Measurements from ENCODE around the gene ARHGAP42. TPM values are rescaled to one million over a fixed set of nuclear protein-coding genes. Genes with fewer than 3 reads are reported as not detected.

Gene ARHGAP42
- total and polyA plus RNA-seq, 2 of the 13 experiments (the other 11 are each of a cell fraction or from before 2014, with no cell fraction given): 2.5 to 4.3 TPM

GRCh38 chr11:100705447-100705846 is 18.4 kb downstream of the ARHGAP42 start:
- no peaks in the 10 kb centered on the region for H3K79me2 ChIP-seq (ENCODE audit: insufficient read depth, low read length)
- H2AFZ ChIP-seq (ENCODE audit: low read length): no peak overlapping the region
- ChIA-PET POLR2A (no interaction called here), CTCF (ENCODE audit: low intra/inter-chr PET ratio, low total read pairs) (no interaction called here)
- TF ChIP-seq MLLT10 (CRISPR knock-in tag; IDR thresholded peaks at IDR 0.05) (no peak), ZNF569 (CRISPR knock-in tag; IDR thresholded peaks at IDR 0.05; ENCODE audit: borderline replicate concordance) (no peak), MAFG (CRISPR knock-in tag; IDR thresholded peaks at IDR 0.05) (no peak), ARNT (IDR thresholded peaks at IDR 0.05) (no peak), GRHL1 (CRISPR knock-in tag; conservative IDR thresholded peaks at IDR 0.05) (no peak), ZHX1 (CRISPR knock-in tag; IDR thresholded peaks at IDR 0.05; ENCODE audit: low read depth) (no peak), FIP1L1 (IDR thresholded peaks at IDR 0.05; ENCODE audit: borderline replicate concordance, insufficient read depth, low read depth, low read length) (no peak), ZNF746 (CRISPR knock-in tag; IDR thresholded peaks at IDR 0.05) (no peak), ZNF138 (CRISPR knock-in tag; IDR thresholded peaks at IDR 0.05; ENCODE audit: low read depth) (no peak), ZBTB44 (CRISPR knock-in tag; IDR thresholded peaks at IDR 0.05) (no peak), CBX1 (IDR thresholded peaks at IDR 0.05; ENCODE audit: low read depth) (no peak), MXD1 (CRISPR knock-in tag; IDR thresholded peaks at IDR 0.05) (no peak), ZFP36L1 (CRISPR knock-in tag; IDR thresholded peaks at IDR 0.05) (no peak)
- no peaks in the 10 kb centered on the region for H3K27me3 ChIP-seq (ENCODE audit: control insufficient read depth in 1 of 2, insufficient read depth in 2 of 2, low read length in 2 of 2)
- BruUV-seq (replicated peaks): no TSS peak
- no peaks in the 10 kb centered on the region for H3K9me3 ChIP-seq (ENCODE audit: low read length)
- H3K36me3 ChIP-seq (replicated peaks in 1 of 2; ENCODE audit: control insufficient read depth in 1 of 2, insufficient read depth in 2 of 2, low read length in 2 of 2): no peaks in the 10 kb centered on the region
- H3K4me3 ChIP-seq (replicated peaks in 1 of 3; ENCODE audit: insufficient read depth in 1 of 3, low read depth in 2 of 3, low read length in 3 of 3): no peak overlapping the region
- intact Hi-C loops (cut with micrococcal nuclease; ENCODE audit: unreplicated experiment): no loop called here
- in situ Hi-C loops (cut with HindIII; ENCODE audit: extremely low pct_ligation_motif_present, low pct_unique_long_range_greater_than_20kb): no loop called here
- no peak overlapping the region for H3K27ac ChIP-seq (ENCODE audit: extremely low read length, insufficient read depth, low read length)
- H3K9ac ChIP-seq (ENCODE audit: insufficient read depth, low read depth, low read length): no peak overlapping the region
- 83% methylated on average over 2 of the region's 2 CpGs for WGBS (ENCODE audit: low lambda C conversion rate)
- FAIRE-seq (no peak), ATAC-seq (no peak), DNase-seq (ENCODE audit: low spot score) (no peak)
- no peaks in the 10 kb centered on the region for H4K20me1 ChIP-seq (ENCODE audit: insufficient read depth, low read length)
- H3K4me1 ChIP-seq (ENCODE audit: insufficient read depth, low read length): no peaks in the 10 kb centered on the region
- H3K4me2 ChIP-seq (ENCODE audit: low read depth, low read length): no peak overlapping the region

All from HepG2 (cell line).